HG03175 (cell line): ENCODE results near the gene MFN2.

ENCODE experiments used
- ATAC-seq: cut with Tn5 transposase; IDR thresholded peaks from one replicate; pipeline ENCODE4 v1.9.1; 2021; ENCODE audit warnings: mild to moderate bottlenecking, moderate library complexity; ENCODE audit not compliant: unreplicated experiment

MFN2 gene

GRCh38 chr1:11957897-11958296, 22.3 kb upstream of the MFN2 start:
- ATAC-seq, result no peak

- ATAC-seq, result no peak
These were observed 20.0 kb upstream of the MFN2 start for GRCh38 chr1:11960276-11960675.

- no peak for ATAC-seq
These were observed 19.5 kb upstream of the MFN2 start for GRCh38 chr1:11960715-11961114.

- ATAC-seq, result no peak
These were observed 19.0 kb upstream of the MFN2 start for GRCh38 chr1:11961230-11961629.

- no peak for ATAC-seq
These were observed 16.6 kb upstream of the MFN2 start for GRCh38 chr1:11963622-11964021.

- no peak for ATAC-seq
These were observed 15.6 kb upstream of the MFN2 start for GRCh38 chr1:11964656-11965055.

GRCh38 chr1:11967028-11967547, 13.2 kb upstream of the MFN2 start:
- ATAC-seq, result no peak

GRCh38 chr1:11970441-11971185, 9.6 kb upstream of the MFN2 start:
- ATAC-seq, result no peak

GRCh38 chr1:11977625-11978024, 2.6 kb upstream of the MFN2 start:
- ATAC-seq, result no peak

- no peak for ATAC-seq
These were observed 1.9 kb upstream of the MFN2 start for GRCh38 chr1:11978301-11978700.

- ATAC-seq, result no peak
These were observed 1.0 kb upstream of the MFN2 start for GRCh38 chr1:11979028-11979850.

- ATAC-seq, result no peak
These were observed 380 bp downstream of the MFN2 start for GRCh38 chr1:11980676-11980972.

- no peak for ATAC-seq
These were observed 1.2 kb downstream of the MFN2 start for GRCh38 chr1:11981378-11982009.

GRCh38 chr1:11982010-11982392, 1.8 kb downstream of the MFN2 start:
- ATAC-seq, result no peak

- no peak for ATAC-seq
These were observed 3.9 kb downstream of the MFN2 start for GRCh38 chr1:11984121-11984520.

GRCh38 chr1:11984576-11984975, 4.3 kb downstream of the MFN2 start:
- ATAC-seq, result no peak

- no peak for ATAC-seq
These were observed 4.9 kb downstream of the MFN2 start for GRCh38 chr1:11985171-11985570.

GRCh38 chr1:11985851-11986250, 5.6 kb downstream of the MFN2 start:
- ATAC-seq, result no peak

GRCh38 chr1:11989669-11990068, 9.4 kb downstream of the MFN2 start:
- no peak for ATAC-seq

- ATAC-seq, result no peak
These were observed 10.2 kb downstream of the MFN2 start for GRCh38 chr1:11990303-11991032.
